CD4-positive, alpha-beta T cell treated with Interleukin-2 at 100 ng/mL for 4 hours (primary cell): Measurements from ENCODE around the gene SLC35F3.

Experiments used
- DNase-seq: peaks from one replicate; pipeline ENCODE4 v3.0.0-alpha.2; 2020; ENCODE audit warnings: low spot score

SLC35F3 gene

GRCh38 chr1:234320069-234320468, 415.6 kb downstream of the SLC35F3 start:
- DNase-seq = no peak

- no peak for DNase-seq
Observed at GRCh38 chr1:234320549-234320948, 416.1 kb downstream of the SLC35F3 start.

- DNase-seq = no peak
Observed at GRCh38 chr1:234321231-234321630, 416.8 kb downstream of the SLC35F3 start.

DNA sequence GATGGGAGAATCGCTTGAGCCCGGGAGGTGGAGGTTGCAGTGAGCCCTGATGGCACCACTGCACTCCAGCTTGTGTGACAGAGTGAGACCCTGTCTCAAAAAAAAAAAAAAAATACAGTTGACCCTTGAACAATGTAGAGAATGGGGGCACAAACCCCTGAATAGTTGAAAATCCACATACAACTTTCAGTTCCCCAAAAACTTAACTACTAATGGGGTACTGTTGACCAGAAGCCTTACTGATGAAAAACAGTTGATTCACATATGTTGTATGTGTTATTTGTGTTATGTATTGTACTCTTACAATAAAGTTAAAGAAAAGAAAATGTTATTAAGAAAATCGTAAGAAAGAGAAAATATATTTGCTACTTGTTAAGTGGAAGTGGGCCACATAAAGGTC, 417.6 kb downstream of the SLC35F3 start:
- no peak for DNase-seq

DNA sequence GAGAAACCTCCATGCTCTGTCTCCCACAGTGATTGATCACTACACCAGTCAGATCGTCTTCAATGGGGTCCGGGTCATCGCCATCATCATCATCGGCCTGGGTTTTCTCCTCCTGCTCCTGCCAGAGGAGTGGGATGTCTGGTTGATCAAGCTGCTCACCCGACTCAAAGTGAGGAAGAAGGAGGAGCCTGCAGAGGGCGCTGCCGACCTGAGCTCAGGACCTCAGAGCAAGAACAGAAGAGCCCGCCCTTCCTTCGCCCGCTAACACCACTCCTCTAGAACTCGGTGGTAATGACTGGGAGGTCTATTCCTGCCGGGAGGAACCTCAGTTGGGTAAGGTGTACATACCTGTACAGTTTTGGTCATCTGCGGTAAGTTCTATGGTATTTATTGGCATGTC, 418.5 kb downstream of the SLC35F3 start:
- peak; percentile 61 for DNase-seq

DNA sequence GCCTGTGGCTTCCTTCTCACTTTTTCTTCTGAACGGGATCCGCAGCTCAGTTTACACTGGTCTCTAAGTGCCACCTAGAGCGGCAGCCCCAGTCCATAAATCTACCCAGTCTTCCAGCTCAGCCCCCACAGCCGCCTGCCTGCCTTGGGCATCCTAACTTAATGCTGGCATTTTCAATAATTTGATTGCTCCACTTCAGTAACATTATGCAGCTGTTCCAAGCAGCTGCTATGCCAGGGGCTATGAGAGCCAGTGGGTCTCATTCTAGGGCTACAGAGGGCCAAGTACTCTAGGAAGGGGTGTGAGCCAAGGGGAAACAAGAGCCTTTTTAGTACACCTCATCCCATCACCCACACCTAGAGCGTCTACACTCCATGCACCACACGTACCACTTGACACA, 420.3 kb downstream of the SLC35F3 start:
- DNase-seq = no peak

DNA sequence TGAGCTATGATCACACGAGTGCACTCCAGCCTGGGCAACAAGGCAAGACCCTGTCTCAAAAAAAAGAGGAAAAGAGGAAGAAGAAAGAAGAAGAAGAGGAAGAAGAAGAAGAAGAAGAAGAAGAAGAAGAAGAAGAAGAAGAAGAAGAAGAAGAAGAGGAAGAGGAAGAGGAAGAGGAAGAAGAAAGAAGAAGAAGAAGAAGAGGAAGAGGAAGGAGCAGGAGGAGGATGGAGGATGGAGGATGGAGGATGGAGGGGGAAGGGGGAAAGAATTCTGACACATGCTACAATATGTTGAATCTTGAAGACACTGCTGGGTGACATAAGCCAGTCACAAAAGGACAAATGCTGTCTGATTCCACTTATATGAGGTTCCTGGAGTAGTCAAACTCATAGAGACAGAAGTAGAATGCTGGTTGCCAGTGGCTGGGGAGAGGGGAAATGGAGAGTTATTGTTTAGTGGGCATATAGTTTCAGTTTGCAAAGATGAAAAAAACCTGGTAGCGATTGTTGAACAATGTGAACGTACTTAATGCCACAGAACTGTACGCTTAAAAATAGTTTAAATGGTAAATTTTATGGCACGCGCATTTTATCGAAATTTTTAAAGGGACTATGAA, 421.5 kb downstream of the SLC35F3 start:
- DNase-seq = no peak

DNA sequence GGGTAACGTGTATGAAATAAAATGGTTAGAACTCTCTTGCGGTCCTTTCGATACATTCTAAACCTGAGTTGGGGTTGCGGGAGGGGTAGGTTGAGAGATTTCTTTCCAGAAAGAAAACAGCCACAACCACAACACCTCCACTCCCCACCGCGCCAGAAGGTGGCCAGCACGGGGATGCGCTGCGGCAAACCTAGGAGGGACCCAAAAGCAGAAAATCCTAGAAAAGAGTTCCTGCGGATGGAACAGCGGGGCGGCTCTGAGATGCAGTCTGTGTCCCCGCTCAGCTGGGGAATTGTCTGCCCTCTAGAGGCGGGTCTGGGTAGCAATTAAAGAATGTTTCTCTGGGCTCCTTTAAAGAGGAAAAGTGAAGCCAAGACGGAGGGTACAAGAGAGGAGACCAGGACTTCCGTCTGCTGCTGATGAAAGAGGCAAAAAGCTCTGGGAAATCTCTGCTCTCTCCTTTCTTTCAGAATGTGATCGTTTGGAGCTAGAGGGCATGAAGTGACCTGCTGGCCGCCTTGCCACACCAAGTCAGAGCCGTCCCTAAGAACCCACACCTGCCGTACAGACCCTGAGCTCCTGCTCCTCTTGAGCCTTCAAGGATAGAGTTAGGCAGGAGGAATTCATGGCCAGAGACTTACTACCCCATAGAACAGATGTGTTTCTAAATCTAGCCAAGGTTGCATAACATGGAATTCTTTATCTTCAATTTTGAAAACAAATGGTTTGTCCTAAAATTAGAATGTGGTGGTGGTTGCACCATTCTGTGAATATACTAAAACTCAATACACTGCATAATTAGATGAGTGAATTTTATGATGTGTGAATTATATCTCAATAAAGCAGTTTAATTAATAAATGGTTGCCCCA, 422.3 kb downstream of the SLC35F3 start:
- peak; percentile 74 for DNase-seq

GRCh38 chr1:234327577-234328164, 423.2 kb downstream of the SLC35F3 start:
- DNase-seq = no peak

DNA sequence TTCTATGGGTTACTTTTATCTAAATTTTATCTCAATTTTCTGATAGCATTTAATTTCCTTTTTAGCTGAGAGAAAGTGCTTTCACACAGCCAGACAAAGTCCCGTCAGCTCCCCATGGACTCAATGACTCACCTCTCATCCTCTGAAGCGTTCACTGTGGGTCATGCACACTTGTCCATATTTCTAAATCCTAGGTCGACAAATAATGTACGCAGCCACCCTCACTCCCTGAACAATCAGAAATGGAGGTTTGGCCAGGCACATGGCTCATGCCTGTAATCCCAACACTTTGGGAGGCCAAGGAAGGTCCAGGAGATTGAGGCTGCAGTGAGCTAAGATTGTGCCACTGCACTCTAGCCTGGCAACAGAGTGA, 426.4 kb downstream of the SLC35F3 start:
- DNase-seq = no peak

DNA sequence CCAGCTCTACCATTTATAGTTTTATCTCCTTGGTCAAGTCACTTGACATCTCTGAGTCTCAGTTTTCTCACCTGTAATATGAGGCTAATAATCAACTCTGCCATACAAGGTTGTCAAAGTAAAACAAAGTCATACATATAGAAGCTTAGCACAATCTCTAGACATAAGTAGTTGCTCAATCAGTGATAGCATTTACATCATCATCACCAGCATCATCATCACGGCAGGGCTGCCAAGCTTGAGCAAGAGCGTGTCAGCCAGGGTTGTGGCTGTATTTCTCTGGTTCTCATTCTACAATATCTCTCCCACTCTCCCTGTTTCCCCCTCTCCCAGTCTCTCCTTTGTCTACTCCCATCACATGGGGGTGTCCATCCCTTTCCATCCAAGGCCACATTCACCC, 427.0 kb downstream of the SLC35F3 start:
- DNase-seq = no peak

DNA sequence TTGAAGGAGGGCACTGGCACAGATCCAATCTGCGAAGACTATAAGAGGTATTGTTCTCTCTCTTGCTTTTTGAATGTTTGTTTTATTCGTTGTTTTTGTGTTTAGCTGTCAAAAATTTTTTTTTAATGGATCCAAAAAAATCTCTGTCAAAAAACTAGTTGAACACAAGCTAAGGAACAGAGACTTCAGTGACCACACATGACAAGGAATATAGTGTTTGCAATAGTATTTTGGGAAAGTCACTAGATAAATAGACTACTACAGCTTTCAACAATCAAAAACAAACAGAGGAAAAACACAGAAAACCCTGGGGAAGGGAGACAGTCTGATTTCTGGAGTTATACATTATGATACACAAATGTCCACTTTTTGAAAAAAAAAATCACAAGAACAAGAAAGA, 431.9 kb downstream of the SLC35F3 start:
- no peak for DNase-seq

GRCh38 chr1:234337233-234337632, 432.8 kb downstream of the SLC35F3 start:
- no peak for DNase-seq

- no peak for DNase-seq
Observed at GRCh38 chr1:234340528-234340927, 436.1 kb downstream of the SLC35F3 start.

GRCh38 chr1:234342774-234343173, 438.3 kb downstream of the SLC35F3 start:
- no peak for DNase-seq

GRCh38 chr1:234345237-234345636, 440.8 kb downstream of the SLC35F3 start:
- no peak for DNase-seq

DNA sequence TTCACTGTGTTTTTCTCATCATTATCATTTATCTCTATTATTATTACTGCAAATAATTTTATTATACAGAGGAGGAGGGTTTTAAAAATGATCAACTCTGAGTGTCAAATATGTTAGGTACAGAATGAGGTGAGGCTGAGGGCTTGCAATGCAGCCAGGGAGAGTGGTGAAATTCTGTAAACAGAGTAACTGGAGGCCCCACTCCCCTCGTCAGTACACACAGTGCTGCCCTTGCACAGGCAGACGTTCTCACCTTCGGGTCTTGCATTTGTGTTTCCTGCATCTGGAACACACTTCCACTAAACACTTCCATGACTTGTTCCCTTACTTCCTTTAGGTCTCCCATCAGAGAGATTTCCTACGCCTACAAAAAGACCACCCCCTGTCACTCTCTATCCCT, 444.5 kb downstream of the SLC35F3 start:
- DNase-seq = no peak

- DNase-seq = no peak
Observed at GRCh38 chr1:234355782-234356510, 451.5 kb downstream of the SLC35F3 start.

DNA sequence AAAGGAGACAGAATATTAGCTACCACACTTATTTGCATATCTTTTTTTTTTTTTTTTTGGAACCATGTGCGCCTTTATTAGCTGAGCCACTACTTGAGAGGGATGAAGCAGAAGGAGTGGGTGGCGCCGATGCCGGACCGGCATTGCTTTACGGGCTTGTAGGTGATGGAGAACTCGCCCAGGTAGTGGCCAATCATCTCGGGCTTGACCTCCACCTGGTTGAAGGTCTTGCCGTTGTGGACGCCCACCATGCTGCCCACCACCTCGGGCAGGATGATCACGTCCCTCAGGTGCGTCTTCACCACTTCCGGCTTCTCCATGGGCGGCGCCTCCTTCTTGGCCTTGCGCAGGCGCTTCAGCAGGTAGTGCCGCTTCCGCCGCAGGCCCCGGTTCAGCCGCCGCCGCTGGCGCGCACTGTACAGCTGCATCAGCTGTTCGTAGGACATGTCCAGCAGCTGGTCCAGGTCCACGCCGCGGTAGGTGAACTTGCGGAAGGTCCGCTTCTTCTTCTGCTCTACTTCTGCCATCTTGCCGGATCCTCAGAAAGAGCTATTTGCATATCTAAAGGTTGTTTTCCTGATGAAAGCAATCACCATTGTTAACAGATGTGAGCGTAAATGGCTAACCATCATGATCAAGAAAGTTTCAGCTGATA, 452.3 kb downstream of the SLC35F3 start:
- DNase-seq = peak; percentile 53

- no peak for DNase-seq
Observed at GRCh38 chr1:234357831-234358230, 453.4 kb downstream of the SLC35F3 start.

DNA sequence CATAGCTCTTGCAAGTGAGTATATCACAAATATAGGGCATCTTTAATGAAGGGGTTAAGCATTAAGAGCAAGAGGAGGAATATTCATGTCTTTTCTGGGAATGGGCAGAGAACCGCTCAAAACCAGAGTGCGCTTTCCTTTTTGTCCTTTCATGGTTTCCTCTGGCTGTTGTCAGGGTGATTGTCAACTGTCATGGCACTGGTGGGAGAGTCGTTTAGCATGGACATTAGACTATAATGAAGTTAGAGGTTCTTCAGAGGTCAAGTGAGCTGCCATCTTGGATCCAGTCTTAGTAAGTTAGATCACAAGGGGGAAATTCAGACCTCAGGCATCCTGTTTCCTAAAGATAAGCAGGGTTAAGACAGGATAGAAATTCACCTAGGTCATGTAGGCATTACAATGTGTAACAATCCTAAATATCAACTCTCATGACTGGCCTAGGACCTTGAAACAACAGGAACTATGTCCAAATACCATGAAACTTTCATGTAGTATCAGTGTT, 456.7 kb downstream of the SLC35F3 start:
- no peak for DNase-seq

DNA sequence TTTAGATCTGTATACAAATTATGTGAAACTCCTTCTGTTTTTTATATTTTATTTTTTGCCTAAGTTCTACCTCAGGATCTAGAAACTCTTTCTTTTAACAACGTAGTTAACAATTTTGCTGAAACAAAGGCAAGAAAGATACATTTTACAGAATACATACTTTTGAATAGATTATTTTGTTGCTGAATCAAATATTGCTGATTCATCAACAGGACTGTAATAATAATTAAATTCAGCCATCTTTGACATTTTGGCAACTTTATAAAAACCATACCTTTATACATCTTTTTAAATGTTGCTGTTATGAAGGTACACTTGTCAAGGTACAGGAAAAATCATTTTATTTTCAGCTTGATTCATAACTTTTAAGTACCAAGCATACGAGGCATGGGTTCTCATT, 458.1 kb downstream of the SLC35F3 start:
- no peak for DNase-seq
